GM18499 (cell line): ENCODE measurements around the gene NR2F6.
"Not testable (repeated sequence)": the region's sequence is repeated elsewhere in the genome, so short reads cannot be mapped to it uniquely, and the experiment has no call there.

Experiments used
- ATAC-seq: cut with Tn5 transposase; IDR thresholded peaks from one replicate; pipeline ENCODE4 v1.9.1; 2021; ENCODE audit warnings: moderate number of reproducible peaks; ENCODE audit not compliant: insufficient read depth, unreplicated experiment

NR2F6 gene

GRCh38 chr19:17215127-17215971, 30.4 kb downstream of the NR2F6 start, which contains the start of gene USE1:
USE1 (plus strand) TSS chr19:17215357; CDS start chr19:17215406, 49 bp downstream.
- ATAC-seq = peak; percentile 58

- no peak for ATAC-seq
Observed at GRCh38 chr19:17214508-17215126, 31.1 kb downstream of the NR2F6 start.

- ATAC-seq = no peak
Observed at GRCh38 chr19:17213334-17213733, 32.4 kb downstream of the NR2F6 start.

GRCh38 chr19:17211547-17212446, 33.9 kb downstream of the NR2F6 start:
- no peak for ATAC-seq

GRCh38 chr19:17210296-17210695, 35.4 kb downstream of the NR2F6 start:
- no peak for ATAC-seq

GRCh38 chr19:17209126-17210036, 36.3 kb downstream of the NR2F6 start:
- ATAC-seq = no peak

GRCh38 chr19:17206736-17207581, 38.8 kb downstream of the NR2F6 start:
- no peak for ATAC-seq

- no peak for ATAC-seq
Observed at GRCh38 chr19:17205237-17206140, 40.2 kb downstream of the NR2F6 start.

- no peak for ATAC-seq
Observed at GRCh38 chr19:17202713-17203112, 43.0 kb downstream of the NR2F6 start.

GRCh38 chr19:17202249-17202648, 43.5 kb downstream of the NR2F6 start:
- ATAC-seq = no peak

GRCh38 chr19:17200408-17201079, 45.2 kb downstream of the NR2F6 start:
- ATAC-seq = no peak

- ATAC-seq = no peak
Observed at GRCh38 chr19:17197666-17198065, 48.1 kb downstream of the NR2F6 start.

GRCh38 chr19:17196610-17197009, 49.1 kb downstream of the NR2F6 start:
- ATAC-seq = no peak

- ATAC-seq = no peak
Observed at GRCh38 chr19:17195106-17195505, 50.6 kb downstream of the NR2F6 start.

GRCh38 chr19:17194608-17195007, 51.1 kb downstream of the NR2F6 start:
- ATAC-seq = no peak

GRCh38 chr19:17192751-17193150, 53.0 kb downstream of the NR2F6 start:
- ATAC-seq = no peak

GRCh38 chr19:17191736-17192135, 54.0 kb downstream of the NR2F6 start:
- not testable (repeated sequence) for ATAC-seq
